GM13977 (cell line): ENCODE data around the gene MPHOSPH6.
A peak's percentile ranks its signal among the peaks of the same experiment; 100 is the strongest.

Experiments used
- DNase-seq: peaks from one replicate; pipeline ENCODE4 v3.0.0; 2012; ENCODE audit warnings: low spot score
- CTCF ChIP-seq: IDR thresholded peaks from 2 replicates; pipeline ENCODE4 v1.5.1; 2012; ENCODE audit warnings: mild to moderate bottlenecking, control low read depth; ENCODE audit not compliant: insufficient read depth; ENCODE audit errors: extremely low read depth, missing control alignments
- in situ Hi-C: fragments of 300-500 bp; cut with MboI; formaldehyde crosslinking; loops from one replicate; pipeline ENCODE4 v1.12.0; 2022; ENCODE audit warnings: low sequenced_read_pairs, low pct_unique_long_range_greater_than_20kb, mixed read lengths, inconsistent platforms; ENCODE audit not compliant: unreplicated experiment

Gene MPHOSPH6

GRCh38 chr16:82197540-82198240, 27.7 kb upstream of the MPHOSPH6 start:
- TF ChIP-seq CTCF, result no peak
- in situ Hi-C loops, result no loop called here
- no peak for DNase-seq

GRCh38 chr16:82195917-82196494, 26.0 kb upstream of the MPHOSPH6 start:
- DNase-seq, result no peak

GRCh38 chr16:82194086-82194485, 24.1 kb upstream of the MPHOSPH6 start:
- no peak for DNase-seq
- TF ChIP-seq CTCF, result no peak
- in situ Hi-C loops, result no loop called here

More at GRCh38 chr16:82195917-82196494, 26.0 kb upstream of the MPHOSPH6 start:
- TF ChIP-seq CTCF, result no peak
- in situ Hi-C loops, result no loop called here

- no peak for TF ChIP-seq CTCF
- no peak for DNase-seq
- in situ Hi-C loops, result no loop called here
These were observed 22.6 kb upstream of the MPHOSPH6 start for GRCh38 chr16:82192665-82193064.

- no peak for TF ChIP-seq CTCF
- no peak for DNase-seq
- in situ Hi-C loops, result no loop called here
These were observed 20.4 kb upstream of the MPHOSPH6 start for GRCh38 chr16:82190386-82190785.

GRCh38 chr16:82187829-82188228, 17.8 kb upstream of the MPHOSPH6 start:
- no peak for TF ChIP-seq CTCF
- peak; percentile 37 for DNase-seq
- in situ Hi-C loops, result no loop called here

- in situ Hi-C loops, result no loop called here
- no peak for TF ChIP-seq CTCF
- DNase-seq, result no peak
These were observed 15.0 kb upstream of the MPHOSPH6 start for GRCh38 chr16:82185012-82185411.
